Erythroblast (primary cell): ENCODE measurements around the gene SOX6.

Experiments used
- GATA1 ChIP-seq: IDR thresholded peaks from 2 replicates; pipeline ENCODE4 v1.6.1; 2011; ENCODE audit warnings: low read depth, mild to moderate bottlenecking, control low read depth, low read length, moderate library complexity
- POLR2A ChIP-seq: IDR thresholded peaks from 2 replicates; pipeline ENCODE4 v1.6.1; 2011; ENCODE audit warnings: mild to moderate bottlenecking, low read length

- TF ChIP-seq GATA1 (no peak), POLR2A (no peak)
Measured at GRCh38 chr11:15937601-15938120, 418.7 kb downstream of the SOX6 start.
